ACHN (cell line): ENCODE measurements around the gene NFE2L2.
A peak's percentile ranks its signal among the peaks of the same experiment; 100 is the strongest.
"Not testable (repeated sequence)": the region's sequence is repeated elsewhere in the genome, so short reads cannot be mapped to it uniquely, and the experiment has no call there.

Experiments
- DNase-seq: peaks from one replicate; pipeline ENCODE4 v3.0.0-alpha.2; 2015
- in situ Hi-C: cut with HindIII; loops from 2 replicates; pipeline ENCODE4 v1.10.0; 2017; ENCODE audit warnings: low sequenced_read_pairs, low pct_ligation_motif_present, low pct_unique_long_range_greater_than_20kb

Gene NFE2L2

DNA sequence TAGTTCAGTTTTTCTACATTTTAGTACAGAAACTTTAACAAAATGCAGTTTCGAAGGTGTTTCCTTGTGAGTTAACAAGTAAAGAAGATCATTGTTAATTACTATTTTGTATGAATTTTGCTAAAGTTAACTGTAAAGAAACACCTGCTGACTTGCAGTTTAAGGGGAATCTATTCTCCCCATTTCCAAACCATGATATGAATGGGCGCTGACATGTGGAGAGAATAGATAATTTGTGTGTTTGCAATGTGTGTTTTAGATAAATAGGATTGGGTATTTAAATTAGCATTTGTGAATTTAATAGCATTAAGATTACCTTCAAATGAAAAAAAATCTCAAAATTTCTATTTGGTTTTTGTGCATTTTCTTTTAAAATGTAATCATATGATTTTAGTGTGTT lies 44.7 kb downstream of the NFE2L2 start:
- DNase-seq, in situ Hi-C loops: not testable (repeated sequence)

DNA sequence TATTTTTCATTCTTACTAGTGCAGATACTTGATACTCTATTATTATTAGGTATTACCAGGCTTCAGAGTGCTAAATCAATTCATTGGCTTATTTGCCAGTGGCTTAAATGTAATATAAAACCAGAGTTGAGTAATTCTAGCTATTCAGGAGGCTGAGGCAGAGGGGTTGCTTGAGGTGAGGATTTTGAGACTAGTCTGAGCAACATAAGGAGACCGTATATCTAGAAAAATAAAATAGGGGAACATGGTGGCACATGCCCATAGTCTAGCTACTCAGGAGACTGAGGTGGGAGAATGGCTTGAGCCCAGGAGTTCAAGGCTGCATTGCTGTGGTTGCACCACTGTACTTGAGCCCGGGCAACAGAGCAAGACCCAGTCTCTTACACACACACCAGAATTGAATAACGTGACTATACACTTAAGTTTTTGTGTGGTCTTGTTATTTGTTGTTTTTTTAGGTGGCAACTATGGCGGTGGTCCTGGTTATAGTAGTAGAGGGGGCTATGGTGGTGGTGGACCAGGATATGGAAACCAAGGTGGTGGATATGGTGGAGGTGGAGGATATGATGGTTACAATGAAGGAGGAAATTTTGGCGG lies 47.2 kb downstream of the NFE2L2 start:
- in situ Hi-C loops = no loop called here

DNA sequence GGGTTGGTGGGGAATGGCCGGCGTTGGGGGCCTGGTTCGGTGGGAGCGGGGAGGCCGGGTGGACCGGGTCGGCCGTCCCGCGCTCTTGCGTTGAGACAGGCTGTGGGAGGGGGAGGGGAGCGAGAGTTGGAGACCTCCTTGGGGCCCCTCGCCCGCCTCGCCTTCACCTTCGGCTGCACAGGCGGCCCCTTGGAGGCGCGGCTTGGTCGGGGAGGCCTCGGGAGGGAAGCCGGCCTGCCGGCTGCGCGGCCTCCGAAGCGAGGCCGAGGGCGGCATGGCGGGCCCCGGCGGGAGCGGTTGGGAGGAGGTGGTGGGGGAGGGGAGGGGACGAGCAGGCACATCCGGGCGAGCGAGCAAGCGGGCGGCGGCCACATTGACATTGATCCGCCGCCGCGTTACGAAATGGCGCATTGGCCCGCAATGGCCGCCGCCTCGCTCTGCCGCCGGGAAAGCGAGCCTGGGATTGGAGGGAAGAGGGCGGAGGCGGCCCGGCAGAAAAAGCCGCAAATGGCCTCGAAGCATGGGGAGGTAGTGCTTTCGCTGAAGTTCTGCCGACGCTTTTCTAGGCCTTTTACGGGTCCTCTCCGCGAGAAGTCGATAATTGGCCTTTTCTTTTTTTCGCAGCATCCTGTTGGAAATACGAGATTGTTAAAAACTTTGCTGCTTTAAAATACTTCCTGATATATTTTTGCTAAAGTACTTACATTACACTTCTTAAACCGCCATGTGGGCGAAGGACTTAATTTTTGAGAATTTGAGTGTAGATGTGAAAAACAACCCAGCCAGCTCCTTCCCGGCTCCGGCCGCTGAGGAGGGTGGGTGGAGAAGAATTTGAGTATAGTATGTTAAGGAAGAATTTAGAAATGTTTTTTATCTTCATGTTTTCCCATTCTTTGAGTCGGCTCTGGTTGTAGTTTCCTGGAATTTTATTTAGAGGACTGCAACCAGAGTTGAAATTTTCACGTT lies 51.4 kb downstream of the NFE2L2 start:
- in situ Hi-C loops = no loop called here
- DNase-seq = peak; percentile 90

More for the DNA sequence above, 47.2 kb downstream of the NFE2L2 start:
- no peak for DNase-seq

DNA sequence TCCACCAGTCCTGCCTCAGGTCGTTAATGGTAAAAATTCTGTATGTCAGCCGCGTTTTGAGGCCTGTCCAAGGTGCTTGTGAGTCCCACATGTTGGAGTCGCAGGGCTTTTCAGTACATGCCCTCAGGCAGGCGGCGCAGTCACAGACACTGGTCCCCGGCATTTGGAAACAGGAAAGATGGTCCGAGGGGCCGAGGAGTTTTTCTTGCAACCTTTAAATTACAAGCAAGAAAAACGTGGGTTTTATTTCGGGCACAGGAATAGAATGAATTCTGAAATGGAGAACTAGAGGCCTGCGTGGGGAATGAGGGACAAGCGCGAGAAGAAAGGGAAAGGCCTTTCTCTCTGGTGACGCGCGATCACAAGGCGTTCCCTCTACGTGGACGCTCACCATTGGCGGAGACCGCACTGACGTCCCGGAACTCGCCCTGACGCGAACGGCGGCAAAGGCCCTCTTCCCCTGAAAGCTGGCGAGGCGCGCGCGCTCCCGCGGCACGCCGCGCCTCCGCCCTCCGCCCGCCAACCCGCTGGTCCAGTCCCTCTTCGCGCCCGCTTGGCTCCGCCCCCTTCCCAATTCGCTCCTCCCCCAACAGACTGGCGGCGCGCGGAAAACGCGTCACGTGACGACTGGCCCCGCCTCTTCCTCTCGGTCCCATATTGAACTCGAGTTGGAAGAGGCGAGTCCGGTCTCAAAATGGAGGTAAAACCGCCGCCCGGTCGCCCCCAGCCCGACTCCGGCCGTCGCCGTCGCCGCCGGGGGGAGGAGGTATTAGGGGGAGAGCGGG lies 52.2 kb downstream of the NFE2L2 start, which contains the start of gene HNRNPA3:
Gene HNRNPA3, plus strand, starts transcription at position 689 of the 785 bp plus-strand sequence. Its CDS starts 6 bp downstream, at position 695.
- peak; percentile 99 for DNase-seq
- in situ Hi-C loops = no loop called here

- in situ Hi-C loops = no loop called here
Observed at GRCh38 chr2:177211576-177212105, 52.9 kb downstream of the NFE2L2 start.

DNA sequence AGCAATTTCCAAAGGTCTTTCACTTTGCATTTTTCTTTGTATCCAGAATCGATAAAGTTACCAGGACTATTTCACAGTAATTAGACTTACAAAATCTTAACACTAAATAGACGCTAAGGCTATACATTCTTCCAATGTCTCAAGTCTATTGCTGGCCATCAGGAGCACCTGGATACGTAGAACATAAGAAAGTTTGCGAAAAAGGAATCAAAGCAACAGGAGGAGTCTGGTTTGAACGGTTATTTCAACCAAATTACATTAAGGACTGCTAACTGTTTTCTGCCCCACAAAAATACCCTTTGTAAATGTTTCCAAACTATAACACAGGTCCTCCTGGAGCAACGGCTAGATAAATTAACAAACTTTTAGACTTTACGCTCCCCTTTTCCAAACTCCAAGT lies 53.4 kb downstream of the NFE2L2 start:
- no peak for DNase-seq
- in situ Hi-C loops = no loop called here

More at GRCh38 chr2:177211576-177212105, 52.9 kb downstream of the NFE2L2 start:
- DNase-seq = no peak

DNA sequence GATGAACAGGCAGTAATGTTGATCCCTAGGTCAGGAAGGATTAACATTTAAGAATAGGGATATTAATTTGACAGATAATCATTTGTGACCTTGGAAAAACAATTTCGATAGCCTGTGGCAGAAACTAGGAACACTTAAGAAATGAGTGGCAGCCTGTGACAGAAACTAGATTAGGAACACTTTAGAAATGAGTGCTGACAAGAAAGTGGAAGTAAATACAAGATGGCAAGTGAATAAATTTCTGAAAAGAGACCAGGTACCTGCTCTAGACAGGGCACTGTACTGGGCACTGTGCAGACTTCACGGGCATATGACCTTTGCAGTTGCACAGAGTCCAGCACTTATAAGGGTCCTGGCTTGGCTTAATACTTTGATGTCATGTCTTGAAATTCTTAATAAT lies 57.4 kb downstream of the NFE2L2 start:
- in situ Hi-C loops = no loop called here
- DNase-seq = no peak

GRCh38 chr2:177204417-177204816 lies 60.1 kb downstream of the NFE2L2 start:
- in situ Hi-C loops = no loop called here
- DNase-seq = no peak

DNA sequence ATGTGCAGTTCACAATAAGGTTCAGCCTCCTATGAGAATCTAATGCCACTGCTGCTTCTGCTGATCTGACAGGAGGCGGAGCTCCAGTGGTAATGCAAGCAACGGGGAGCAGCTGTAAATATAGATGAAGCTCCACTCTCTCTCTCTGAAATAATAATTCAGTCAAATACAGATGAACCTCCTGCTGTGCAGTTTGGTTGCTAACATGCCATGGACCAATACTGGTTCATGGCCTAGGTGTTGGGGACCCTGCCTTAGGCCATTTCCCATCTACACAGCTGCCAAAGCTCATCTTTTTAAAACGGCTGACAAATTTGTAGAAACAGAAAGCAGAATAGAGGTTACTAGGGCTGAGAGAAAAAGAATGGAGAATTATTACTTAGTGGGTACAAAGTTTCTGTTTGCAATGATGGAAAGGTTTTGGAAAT lies 62.6 kb downstream of the NFE2L2 start:
- DNase-seq = no peak

GRCh38 chr2:177200419-177200818 lies 64.1 kb downstream of the NFE2L2 start:
- in situ Hi-C loops = not testable (repeated sequence)

More for the DNA sequence above, 62.6 kb downstream of the NFE2L2 start:
- in situ Hi-C loops = no loop called here

GRCh38 chr2:177195194-177195593 lies 69.3 kb downstream of the NFE2L2 start:
- in situ Hi-C loops = no loop called here

More at GRCh38 chr2:177200419-177200818, 64.1 kb downstream of the NFE2L2 start:
- DNase-seq = not testable (repeated sequence)

GRCh38 chr2:177193240-177193639 lies 71.3 kb downstream of the NFE2L2 start:
- in situ Hi-C loops = no loop called here
- no peak for DNase-seq

More at GRCh38 chr2:177195194-177195593, 69.3 kb downstream of the NFE2L2 start:
- no peak for DNase-seq

GRCh38 chr2:177192788-177193187 lies 71.7 kb downstream of the NFE2L2 start:
- in situ Hi-C loops = no loop called here
- DNase-seq = no peak

DNA sequence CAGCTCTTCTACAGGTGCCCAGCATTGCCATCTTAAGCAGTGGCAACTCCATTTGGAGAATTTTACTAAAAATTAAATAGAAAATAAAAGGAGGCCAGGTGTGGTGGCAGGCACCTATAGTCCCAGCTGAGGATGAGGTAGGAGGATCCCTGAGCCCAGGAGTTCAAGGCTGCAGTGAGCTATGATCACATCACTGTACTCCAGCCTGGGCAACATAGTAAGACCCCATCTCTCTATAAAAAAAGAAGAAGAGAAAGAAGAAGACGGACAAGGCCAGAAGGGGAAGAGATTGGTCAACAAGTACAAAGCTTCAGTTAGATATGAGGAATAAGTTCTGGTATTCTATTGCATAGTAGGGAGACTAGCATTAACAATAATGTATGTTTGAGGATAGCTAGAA lies 73.6 kb downstream of the NFE2L2 start:
- no peak for DNase-seq
- in situ Hi-C loops = no loop called here

GRCh38 chr2:177188482-177189469 lies 75.8 kb downstream of the NFE2L2 start:
- no peak for DNase-seq
- in situ Hi-C loops = no loop called here

- no peak for DNase-seq
- in situ Hi-C loops = no loop called here
Observed at GRCh38 chr2:177187631-177188312, 76.8 kb downstream of the NFE2L2 start.

DNA sequence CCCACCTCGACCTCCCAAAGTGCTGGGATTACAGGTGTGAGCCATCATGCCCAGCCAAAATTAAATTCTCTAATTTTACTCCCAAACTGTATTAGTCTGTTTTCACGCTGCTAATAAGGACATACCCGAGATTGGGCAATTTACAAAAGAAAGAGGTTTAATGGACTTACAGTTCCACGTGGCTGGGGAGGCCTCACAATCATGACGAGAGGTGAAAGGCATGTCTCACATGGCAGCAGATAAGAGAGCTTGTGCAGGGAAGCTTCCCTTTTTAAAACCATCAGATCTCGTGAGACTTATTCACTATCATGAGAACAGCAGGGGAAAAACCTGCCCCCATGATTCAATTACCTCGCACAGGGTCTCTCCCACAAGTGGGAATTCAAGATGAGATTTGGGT lies 78.5 kb downstream of the NFE2L2 start:
- in situ Hi-C loops, DNase-seq: not testable (repeated sequence)
